Subcutaneous abdominal adipose tissue (tissue), 5 donors: Measurements from ENCODE around the gene ZMAT5.

Experiments
- H3K27ac ChIP-seq: one replicate; pipeline ENCODE4 v1.7.0; 2013; ENCODE audit warnings: low read depth, mild to moderate bottlenecking, inconsistent platforms, low read length, moderate library complexity
- H3K27me3 ChIP-seq, 5 donors: one replicate each; pipeline ENCODE4 v1.7.0; 2013; ENCODE audit warnings: low read length in 5 of 5, inconsistent platforms in 1 of 5; ENCODE audit not compliant: control insufficient read depth in 5 of 5, insufficient read depth in 4 of 5
- H3K36me3 ChIP-seq, 5 donors: one replicate each; pipeline ENCODE4 v1.7.0; 2013; ENCODE audit warnings: low read length in 5 of 5; ENCODE audit not compliant: control insufficient read depth in 5 of 5, insufficient read depth in 5 of 5
- H3K4me1 ChIP-seq, 5 donors: one replicate each; pipeline ENCODE4 v1.7.0; 2013; ENCODE audit warnings: low read length in 5 of 5, mild to moderate bottlenecking in 3 of 5, moderate library complexity in 1 of 5; ENCODE audit not compliant: control insufficient read depth in 5 of 5, insufficient read depth in 5 of 5
- H3K4me3 ChIP-seq, 5 donors: one replicate each; pipeline ENCODE4 v1.7.0; 2013; ENCODE audit warnings: low read length in 5 of 5, low read depth in 1 of 5
- H3K9ac ChIP-seq, 5 donors: one replicate each; pipeline ENCODE4 v1.7.0; 2013; ENCODE audit warnings: low read length in 5 of 5, mild to moderate bottlenecking in 4 of 5, moderate library complexity in 3 of 5
- H3K9me3 ChIP-seq, 5 donors: one replicate each; pipeline ENCODE4 v1.7.0; 2013; ENCODE audit warnings: low read length in 5 of 5; ENCODE audit not compliant: control insufficient read depth in 5 of 5
- donor health status: healthy.
- donor health status: healthy.
- donor health status: healthy.
- donor health status: healthy.
- donor health status: healthy.

The ZMAT5 gene

GRCh38 chr22:29734838-29735237 lies 32.0 kb downstream of the ZMAT5 start:
- Histone ChIP-seq H3K36me3 (peaks cover 0 to 65% (median 41%) of the 10 kb centered on the region in 5 donors), H3K4me3 (no peak overlapping the region), H3K4me1 (peaks cover 0 to 26% (median 8%) of the 10 kb centered on the region in 5 donors), H3K27me3 (no peaks in the 10 kb centered on the region), H3K9me3 (no peaks in the 10 kb centered on the region), H3K27ac (no peak overlapping the region), H3K9ac (no peak overlapping the region)

DNA sequence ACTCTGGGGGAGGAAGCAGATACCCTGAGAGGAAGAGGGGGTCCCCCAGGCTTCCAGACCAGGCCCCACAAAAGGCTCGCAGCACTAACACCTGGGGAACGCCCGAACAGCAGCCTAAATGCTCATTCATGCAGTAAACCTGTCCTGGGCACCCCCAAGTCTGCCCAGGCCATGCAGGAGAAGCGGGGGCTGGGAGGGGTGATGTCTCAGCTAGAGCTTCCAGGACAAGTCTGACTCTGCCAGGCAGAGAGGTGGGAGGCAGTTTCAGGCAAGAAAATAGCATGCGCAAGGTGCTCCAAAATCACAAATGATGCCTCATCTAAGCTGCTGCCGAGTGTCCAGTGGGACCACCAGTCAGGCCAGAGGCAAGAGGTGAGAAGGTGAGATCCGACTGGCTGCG lies 32.4 kb downstream of the ZMAT5 start:
- no peak overlapping the region for H3K4me3 ChIP-seq
- no peak overlapping the region for H3K9ac ChIP-seq
- no peaks in the 10 kb centered on the region for H3K9me3 ChIP-seq
- peaks cover 0 to 61% (median 37%) of the 10 kb centered on the region in 5 donors for H3K36me3 ChIP-seq
- peaks cover 0 to 22% (median 8%) of the 10 kb centered on the region in 5 donors for H3K4me1 ChIP-seq
- H3K27ac ChIP-seq: no peak overlapping the region
- H3K27me3 ChIP-seq: no peaks in the 10 kb centered on the region

GRCh38 chr22:29733362-29734201 lies 33.2 kb downstream of the ZMAT5 start:
- Histone ChIP-seq H3K27ac (no peak overlapping the region), H3K27me3 (no peaks in the 10 kb centered on the region)

DNA sequence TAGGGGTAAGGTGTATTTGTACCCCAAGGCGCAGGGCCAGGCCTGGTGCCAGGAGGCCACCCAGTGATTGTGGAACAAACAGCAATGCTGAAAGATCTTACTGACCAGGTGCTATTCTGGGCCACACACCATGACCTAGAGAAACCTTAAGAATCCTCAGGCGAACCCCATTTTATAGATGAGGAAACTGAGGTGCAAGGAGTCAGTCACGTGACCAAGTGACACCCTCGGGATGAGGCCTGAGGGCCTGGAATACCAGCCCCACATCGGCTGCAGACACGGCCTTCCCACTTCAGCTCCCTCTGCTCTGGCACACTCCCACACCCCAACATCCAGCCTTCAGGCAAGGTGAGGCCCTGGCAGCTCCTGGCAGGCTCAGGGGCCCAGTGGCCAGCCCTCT lies 33.9 kb downstream of the ZMAT5 start:
- H3K27me3 ChIP-seq: no peaks in the 10 kb centered on the region
- H3K9me3 ChIP-seq: no peaks in the 10 kb centered on the region
- H3K4me1 ChIP-seq: peaks cover 0 to 16% (median 5%) of the 10 kb centered on the region in 5 donors
- peaks cover 0 to 50% (median 33%) of the 10 kb centered on the region in 5 donors for H3K36me3 ChIP-seq
- no peak overlapping the region for H3K27ac ChIP-seq
- H3K9ac ChIP-seq: no peak overlapping the region
- H3K4me3 ChIP-seq: no peak overlapping the region

More at GRCh38 chr22:29733362-29734201, 33.2 kb downstream of the ZMAT5 start:
- Histone ChIP-seq H3K4me3 (no peak overlapping the region), H3K9me3 (no peaks in the 10 kb centered on the region), H3K4me1 (peaks cover 0 to 21% (median 8%) of the 10 kb centered on the region in 5 donors), H3K36me3 (peaks cover 0 to 55% (median 35%) of the 10 kb centered on the region in 5 donors), H3K9ac (no peak overlapping the region)

DNA sequence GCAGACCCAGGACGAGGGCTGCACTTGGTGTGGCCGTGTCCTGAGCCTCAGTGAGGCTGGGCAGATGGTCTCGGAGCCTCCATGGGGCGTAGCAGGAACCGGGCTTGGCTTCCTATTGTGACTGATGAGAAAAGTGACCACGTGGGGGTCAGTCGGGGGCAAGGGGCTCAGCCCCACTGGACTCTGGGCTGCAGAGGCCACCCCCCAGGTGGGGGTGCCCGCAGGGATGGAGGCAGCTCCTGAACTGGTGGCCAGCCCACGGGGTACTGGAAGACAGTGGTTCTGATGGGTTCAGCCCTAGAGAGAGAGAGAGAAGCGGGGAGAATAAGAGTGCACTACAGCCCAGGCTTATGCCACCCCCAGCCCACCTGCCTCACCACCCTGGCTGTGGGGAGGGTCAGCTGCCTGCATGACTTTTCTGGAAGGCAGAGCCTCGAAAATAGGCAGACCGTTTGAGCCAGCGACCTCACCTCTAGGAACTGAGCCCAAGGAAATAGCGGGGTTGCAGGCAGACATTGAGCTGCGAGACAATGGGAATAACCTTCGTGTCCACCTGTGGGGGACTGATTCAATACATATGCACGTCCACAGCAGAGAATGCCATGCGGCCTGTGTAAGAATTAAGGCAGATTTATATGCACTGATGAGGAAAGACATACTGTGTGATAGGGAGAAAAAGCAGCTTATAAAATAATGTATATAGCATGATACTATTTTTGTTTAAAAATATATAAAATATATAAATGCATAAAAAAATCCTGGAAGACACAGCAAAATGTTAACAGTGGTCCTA lies 35.6 kb downstream of the ZMAT5 start:
- Histone ChIP-seq H3K4me3 (no peak overlapping the region), H3K9me3 (no peaks in the 10 kb centered on the region), H3K27ac (no peak overlapping the region), H3K9ac (no peak overlapping the region), H3K4me1 (peaks cover 0 to 15% (median 4%) of the 10 kb centered on the region in 5 donors), H3K27me3 (peaks cover 0 to 6% (median 0%) of the 10 kb centered on the region in 5 donors), H3K36me3 (peaks cover 0 to 44% (median 29%) of the 10 kb centered on the region in 5 donors)

- no peak overlapping the region for H3K4me3 ChIP-seq
- H3K36me3 ChIP-seq: peaks cover 0 to 30% (median 18%) of the 10 kb centered on the region in 5 donors
- no peak overlapping the region for H3K9ac ChIP-seq
- no peaks in the 10 kb centered on the region for H3K9me3 ChIP-seq
- peaks cover 0 to 16% (median 7%) of the 10 kb centered on the region in 5 donors for H3K27me3 ChIP-seq
- peaks cover 0 to 15% (median 4%) of the 10 kb centered on the region in 5 donors for H3K4me1 ChIP-seq
- no peak overlapping the region for H3K27ac ChIP-seq
These were observed 37.6 kb downstream of the ZMAT5 start for GRCh38 chr22:29729161-29729560.

DNA sequence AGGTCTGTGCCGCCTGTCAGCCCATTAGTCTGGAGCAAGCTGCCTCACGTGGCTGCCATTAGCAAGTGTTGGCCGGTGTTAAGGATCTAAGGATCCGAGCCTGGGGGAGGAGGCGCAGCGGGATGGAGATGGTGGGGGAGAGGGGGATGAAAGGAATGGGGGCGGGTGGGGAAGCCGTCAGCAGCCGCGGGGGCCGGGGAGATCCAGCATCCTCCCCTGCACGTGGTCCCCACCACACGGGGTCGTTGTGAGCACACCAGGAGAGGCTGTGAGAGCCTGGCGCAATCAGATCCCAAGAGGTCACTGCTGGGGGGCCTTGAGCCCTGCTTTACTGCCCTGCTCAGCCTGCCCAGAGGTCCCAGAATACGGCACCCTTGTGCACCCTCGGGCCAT lies 39.7 kb downstream of the ZMAT5 start:
- Histone ChIP-seq H3K9ac (no peak overlapping the region), H3K9me3 (no peaks in the 10 kb centered on the region), H3K36me3 (peaks cover 0 to 18% (median 14%) of the 10 kb centered on the region in 5 donors), H3K4me1 (peaks cover 0 to 3% (median 0%) of the 10 kb centered on the region in 5 donors), H3K4me3 (no peak overlapping the region), H3K27me3 (peaks cover 7 to 29% (median 22%) of the 10 kb centered on the region in 5 donors), H3K27ac (no peak overlapping the region)

DNA sequence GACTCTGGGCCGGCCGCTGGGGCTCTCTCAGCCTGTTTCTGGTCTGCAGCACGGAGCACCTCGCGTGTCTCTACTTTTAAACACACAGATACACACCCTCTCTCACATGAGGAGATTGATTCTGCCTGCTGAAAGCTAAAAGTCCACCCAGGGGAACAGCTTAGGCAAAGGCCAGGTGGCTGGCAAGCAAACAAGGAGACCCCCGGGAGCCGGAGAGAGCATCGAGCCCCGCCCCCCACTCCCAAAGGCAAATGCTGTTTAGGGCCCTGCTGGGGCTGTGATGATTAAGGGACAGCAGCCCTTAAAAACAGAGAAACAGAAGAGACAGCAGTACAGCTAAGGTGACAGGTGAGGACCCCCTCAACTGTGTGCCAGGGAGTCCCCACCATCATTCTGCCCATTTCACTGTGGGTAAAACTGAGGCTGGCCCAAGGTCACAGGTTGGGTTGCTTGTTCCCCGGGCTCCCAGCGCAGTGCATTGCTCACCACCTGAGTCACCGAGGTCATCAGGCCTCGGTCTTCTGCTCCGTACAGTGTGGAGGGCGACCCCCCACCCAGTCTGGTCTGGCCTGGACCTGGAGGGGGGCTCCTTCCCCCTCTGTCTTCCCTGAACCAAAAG lies 40.2 kb downstream of the ZMAT5 start:
- Histone ChIP-seq H3K4me3 (no peak overlapping the region), H3K9me3 (no peaks in the 10 kb centered on the region), H3K9ac (no peak overlapping the region), H3K36me3 (peaks cover 0 to 18% (median 12%) of the 10 kb centered on the region in 5 donors), H3K27ac (no peak overlapping the region), H3K27me3 (peaks cover 8 to 34% (median 26%) of the 10 kb centered on the region in 5 donors), H3K4me1 (peaks cover 0 to 3% (median 0%) of the 10 kb centered on the region in 5 donors)

DNA sequence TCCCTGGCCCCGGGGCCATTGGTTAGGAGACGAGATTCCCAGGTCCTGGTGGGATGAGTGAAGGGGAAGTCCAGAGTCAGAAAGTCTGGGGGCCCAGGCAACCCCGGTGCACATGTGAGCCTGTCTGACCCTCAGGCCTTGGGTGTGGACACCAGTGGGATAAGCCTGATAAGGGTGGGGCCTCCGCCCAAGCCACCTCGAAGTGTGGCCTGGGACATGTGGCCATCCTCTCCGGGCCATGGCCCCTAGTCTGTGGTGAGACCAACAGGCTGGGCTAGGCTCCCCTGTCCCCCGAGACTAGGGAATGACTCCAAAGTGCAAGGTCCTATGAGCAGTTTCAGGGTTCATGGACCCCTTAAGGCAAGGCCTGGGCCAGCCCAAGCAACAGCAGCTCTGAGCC lies 40.7 kb downstream of the ZMAT5 start:
- Histone ChIP-seq H3K4me3 (no peak overlapping the region), H3K27me3 (peaks cover 13 to 39% (median 31%) of the 10 kb centered on the region in 5 donors), H3K27ac (no peak overlapping the region), H3K4me1 (peaks cover 0 to 3% (median 0%) of the 10 kb centered on the region in 5 donors), H3K36me3 (peaks cover 0 to 14% (median 8%) of the 10 kb centered on the region in 5 donors), H3K9me3 (no peaks in the 10 kb centered on the region), H3K9ac (no peak overlapping the region)
